Measurements from ENCODE around the gene MAFF. TPM values are rescaled to one million over a fixed set of nuclear protein-coding genes. Genes with fewer than 3 reads are reported as not detected.
A peak's percentile ranks its signal among the peaks of the same experiment; 100 is the strongest.

Gene MAFF
- total RNA-seq, 1 donor from 2014 or later: 3.9 TPM

GRCh38 chr22:38193580-38193979 lies 8.2 kb upstream of the MAFF start:
- H3K27me3 Mint-ChIP-seq (ENCODE audit: low read depth): no peaks in the 10 kb centered on the region
- H3K27ac Mint-ChIP-seq (ENCODE audit: unreplicated experiment): no peak overlapping the region
- no peaks in the 10 kb centered on the region for H3K9me3 Mint-ChIP-seq
- no peaks in the 10 kb centered on the region for H3K36me3 Mint-ChIP-seq (ENCODE audit: low read depth)
- peaks cover 4% of the 10 kb centered on the region for H3K4me1 Mint-ChIP-seq
- DNase-seq (ENCODE audit: low read depth, low spot score): no peak
- TF ChIP-seq CTCF (conservative IDR thresholded peaks at IDR 0.05): no peak
- no peak overlapping the region for H3K4me3 Mint-ChIP-seq

GRCh38 chr22:38196791-38197419 lies 4.9 kb upstream of the MAFF start:
- H3K9me3 Mint-ChIP-seq: no peaks in the 10 kb centered on the region
- H3K4me1 Mint-ChIP-seq: peaks cover 9% of the 10 kb centered on the region
- H3K27ac Mint-ChIP-seq (ENCODE audit: unreplicated experiment): no peak overlapping the region
- no peak for DNase-seq (ENCODE audit: low read depth, low spot score)
- no peaks in the 10 kb centered on the region for H3K27me3 Mint-ChIP-seq (ENCODE audit: low read depth)
- no peaks in the 10 kb centered on the region for H3K36me3 Mint-ChIP-seq (ENCODE audit: low read depth)
- H3K4me3 Mint-ChIP-seq: no peak overlapping the region
- no peak for TF ChIP-seq CTCF (conservative IDR thresholded peaks at IDR 0.05)

- no peaks in the 10 kb centered on the region for H3K9me3 Mint-ChIP-seq
- no peaks in the 10 kb centered on the region for H3K27me3 Mint-ChIP-seq (ENCODE audit: low read depth)
- peaks cover 20% of the 10 kb centered on the region for H3K4me1 Mint-ChIP-seq
- no peak overlapping the region for H3K4me3 Mint-ChIP-seq
- no peak for DNase-seq (ENCODE audit: low read depth, low spot score)
- H3K27ac Mint-ChIP-seq (ENCODE audit: unreplicated experiment): no peak overlapping the region
- no peak for TF ChIP-seq CTCF (conservative IDR thresholded peaks at IDR 0.05)
- H3K36me3 Mint-ChIP-seq (ENCODE audit: low read depth): no peaks in the 10 kb centered on the region
Observed at GRCh38 chr22:38199826-38200559, 1.8 kb upstream of the MAFF start.

- no peaks in the 10 kb centered on the region for H3K9me3 Mint-ChIP-seq
Observed at GRCh38 chr22:38201371-38201710, 453 bp upstream of the MAFF start.

GRCh38 chr22:38202437-38203089 lies 769 bp downstream of the MAFF start:
- H3K36me3 Mint-ChIP-seq (ENCODE audit: low read depth): no peaks in the 10 kb centered on the region
- peak; percentile 53 for DNase-seq (ENCODE audit: low read depth, low spot score)
- H3K27me3 Mint-ChIP-seq (ENCODE audit: low read depth): no peaks in the 10 kb centered on the region
- peak overlapping the region; percentile 43 for H3K27ac Mint-ChIP-seq (ENCODE audit: unreplicated experiment)
- no peaks in the 10 kb centered on the region for H3K9me3 Mint-ChIP-seq
- TF ChIP-seq CTCF (conservative IDR thresholded peaks at IDR 0.05): peak; percentile 32
- H3K4me3 Mint-ChIP-seq: peak overlapping the region; percentile 85
- H3K4me1 Mint-ChIP-seq: peaks cover 20% of the 10 kb centered on the region

More at GRCh38 chr22:38201371-38201710, 453 bp upstream of the MAFF start:
- Mint-ChIP-seq H3K27ac (ENCODE audit: unreplicated experiment) (peak overlapping the region; percentile 85), H3K4me1 (peaks cover 20% of the 10 kb centered on the region), H3K36me3 (ENCODE audit: low read depth) (no peaks in the 10 kb centered on the region), H3K4me3 (peak overlapping the region; percentile 94), H3K27me3 (ENCODE audit: low read depth) (no peaks in the 10 kb centered on the region)
- DNase-seq (ENCODE audit: low read depth, low spot score): no peak
- no peak for TF ChIP-seq CTCF (conservative IDR thresholded peaks at IDR 0.05)

Measured in neural crest cell (in vitro differentiated cells).